ENCODE measurements around the gene RAET1E.
A peak's percentile ranks its signal among the peaks of the same experiment; 100 is the strongest.
"Not testable (repeated sequence)": the region's sequence is repeated elsewhere in the genome, so short reads cannot be mapped to it uniquely, and the experiment has no call there.

RAET1E gene

GRCh38 chr6:149909701-149910470 is 12.0 kb upstream of the RAET1E start:
- no peak for DNase-seq (ENCODE audit: low read depth)

GRCh38 chr6:149908480-149908879 is 10.6 kb upstream of the RAET1E start:
- DNase-seq (ENCODE audit: low read depth), result not testable (repeated sequence)

GRCh38 chr6:149907317-149907716 is 9.4 kb upstream of the RAET1E start:
- DNase-seq (ENCODE audit: low read depth), result no peak

- no peak for DNase-seq (ENCODE audit: low read depth)
These were observed 8.5 kb upstream of the RAET1E start for GRCh38 chr6:149906405-149906804.

GRCh38 chr6:149905911-149906371 is 8.0 kb upstream of the RAET1E start:
- DNase-seq (ENCODE audit: low read depth), result no peak

GRCh38 chr6:149905371-149905910 is 7.5 kb upstream of the RAET1E start:
- no peak for DNase-seq (ENCODE audit: low read depth)

- DNase-seq (ENCODE audit: low read depth), result no peak
These were observed 6.9 kb upstream of the RAET1E start for GRCh38 chr6:149904661-149905370.

- DNase-seq (ENCODE audit: low read depth), result no peak
These were observed 6.2 kb upstream of the RAET1E start for GRCh38 chr6:149903938-149904611.

- DNase-seq (ENCODE audit: low read depth), result no peak
These were observed 3.7 kb upstream of the RAET1E start for GRCh38 chr6:149901444-149902140.

GRCh38 chr6:149900620-149901443 is 2.9 kb upstream of the RAET1E start:
- DNase-seq (ENCODE audit: low read depth), result no peak

- DNase-seq (ENCODE audit: low read depth), result no peak
These were observed 2.2 kb upstream of the RAET1E start for GRCh38 chr6:149899926-149900619.

- no peak for DNase-seq (ENCODE audit: low read depth)
These were observed 1.6 kb upstream of the RAET1E start for GRCh38 chr6:149899486-149899885.

GRCh38 chr6:149898966-149899365 is 1.1 kb upstream of the RAET1E start:
- no peak for DNase-seq (ENCODE audit: low read depth)

- peak; percentile 95 for DNase-seq (ENCODE audit: low read depth)
These were observed 757 bp downstream of the RAET1E start for GRCh38 chr6:149897015-149897697.

- peak; percentile 64 for DNase-seq (ENCODE audit: low read depth)
These were observed 1.4 kb downstream of the RAET1E start for GRCh38 chr6:149896491-149896890.

GRCh38 chr6:149895833-149896271 is 2.1 kb downstream of the RAET1E start:
- DNase-seq (ENCODE audit: low read depth), result peak; percentile 88

- peak; percentile 87 for DNase-seq (ENCODE audit: low read depth)
These were observed 2.8 kb downstream of the RAET1E start for GRCh38 chr6:149895048-149895590.

GRCh38 chr6:149891864-149892263 is 6.0 kb downstream of the RAET1E start:
- DNase-seq (ENCODE audit: low read depth), result not testable (repeated sequence)

- no peak for DNase-seq (ENCODE audit: low read depth)
These were observed 6.7 kb downstream of the RAET1E start for GRCh38 chr6:149891259-149891658.
